Right renal pelvis (tissue), 4 donors: Measurements from ENCODE around the gene TTLL11. TPM values are rescaled to one million over a fixed set of nuclear protein-coding genes. Genes with fewer than 3 reads are reported as not detected.
"Not testable (repeated sequence)": the region's sequence is repeated elsewhere in the genome, so short reads cannot be mapped to it uniquely, and the experiment has no call there.

Source experiments
- DNase-seq, 4 donors: peaks; one replicate each; pipeline ENCODE4 v3.0.0-alpha.2; 2013; ENCODE audit warnings: low read depth in 4 of 4, low spot score in 3 of 4, missing footprints in 1 of 4
- polyA plus RNA-seq, 4 donors: library from polyadenylated mRNA; unstranded; fragments of 120-200 nt; gene quantifications; one replicate each; pipeline ENCODE4 v1.2.1, GENCODE V29; 2013; ENCODE audit not compliant: insufficient read length in 4 of 4

The TTLL11 gene
- polyA plus RNA-seq, 4 donors = 5.9 to 9.1 (median 8.6) TPM

DNA sequence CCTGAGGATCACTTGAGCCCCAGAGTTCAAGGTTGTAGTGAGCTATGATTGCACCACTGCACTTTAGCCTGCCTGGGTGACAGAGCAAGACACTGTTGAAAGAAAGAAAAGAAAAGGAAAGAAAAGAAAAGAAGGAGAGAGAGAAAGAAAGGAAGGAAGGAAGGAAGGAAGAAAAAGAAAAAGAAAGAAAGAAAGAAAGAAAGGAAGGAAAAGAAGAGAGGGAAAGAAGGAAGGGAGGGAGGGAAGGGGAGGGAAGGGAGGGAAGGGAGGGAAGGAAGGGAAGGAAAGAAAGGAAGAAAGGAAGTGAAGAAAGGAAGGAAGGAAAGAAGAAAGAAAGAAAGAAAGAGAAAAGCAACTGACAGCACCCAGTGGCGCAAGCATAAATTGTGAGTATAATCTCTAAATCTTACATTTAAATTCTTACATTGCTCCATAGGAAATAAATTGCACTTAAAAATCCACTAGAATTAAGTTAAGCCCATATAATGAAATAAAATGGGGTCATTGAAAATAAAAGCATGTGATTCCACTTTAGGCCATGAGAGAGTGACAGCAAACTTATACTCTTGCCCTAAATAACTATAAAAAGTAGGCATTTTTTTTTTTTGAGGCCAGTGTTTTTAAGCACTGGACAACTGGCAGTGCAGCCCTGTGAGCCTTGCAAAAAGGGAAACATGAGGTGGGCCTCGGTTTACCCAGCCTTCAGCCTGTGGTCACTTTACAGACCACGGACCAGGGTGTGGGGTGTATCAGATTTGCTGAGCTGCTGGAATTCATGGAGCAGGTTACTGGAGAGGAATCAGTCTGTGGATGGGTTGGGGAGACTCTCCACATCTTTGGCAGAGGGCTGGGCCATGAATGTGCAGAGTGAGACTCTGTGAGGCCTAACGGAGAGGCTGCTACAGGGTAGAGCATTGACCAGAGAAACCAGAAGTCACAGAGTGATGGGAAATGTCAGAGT lies 175.5 kb downstream of the TTLL11 start:
- DNase-seq = no peak

DNA sequence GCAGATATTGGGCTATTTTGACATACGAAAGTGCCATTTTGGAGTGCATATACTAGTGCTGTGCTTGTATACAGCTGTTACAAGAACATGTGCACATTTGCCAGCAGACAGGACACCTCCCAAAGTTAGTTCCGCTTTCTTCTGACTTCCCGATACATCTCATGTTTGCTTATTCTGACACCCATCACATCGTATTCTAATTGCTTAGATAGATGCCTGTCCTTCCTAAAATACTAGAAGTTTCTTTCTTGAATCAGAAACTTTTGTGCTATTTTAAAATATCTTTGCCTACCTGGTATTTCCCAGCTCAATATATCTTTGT lies 177.8 kb downstream of the TTLL11 start:
- DNase-seq = no peak

DNA sequence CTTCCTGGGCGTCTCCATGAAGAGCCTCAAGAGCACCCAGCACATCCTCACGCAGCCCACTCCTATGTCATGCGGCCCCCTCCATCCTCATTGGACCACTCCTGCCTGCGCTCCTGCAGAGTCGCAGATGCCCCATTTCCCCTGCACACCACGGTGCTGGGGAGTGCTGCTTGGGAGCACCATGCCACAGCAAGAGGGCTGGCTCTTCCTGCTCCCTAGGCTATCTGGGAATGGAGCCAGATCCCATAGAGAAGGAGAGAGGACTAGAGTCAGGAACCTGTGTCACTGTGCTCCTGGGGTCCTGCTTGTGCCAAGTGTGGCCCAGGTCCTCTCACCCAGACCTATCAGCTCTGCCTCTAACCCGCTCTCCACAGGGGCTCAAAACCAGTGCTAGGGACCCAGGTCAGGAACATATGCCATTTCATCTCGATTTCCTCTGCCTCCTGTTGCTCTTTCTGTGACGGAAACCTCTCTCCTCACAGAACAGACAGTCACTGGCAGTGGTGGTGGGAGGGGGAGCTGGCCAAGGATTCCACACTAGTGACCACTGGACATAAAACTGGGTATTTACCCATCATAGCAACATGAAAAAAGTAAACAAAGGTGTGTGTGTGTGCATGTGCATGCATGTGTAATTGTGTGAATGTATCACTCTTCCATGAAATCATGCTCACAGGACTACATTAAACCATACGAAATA lies 178.4 kb downstream of the TTLL11 start:
- DNase-seq = no peak

DNA sequence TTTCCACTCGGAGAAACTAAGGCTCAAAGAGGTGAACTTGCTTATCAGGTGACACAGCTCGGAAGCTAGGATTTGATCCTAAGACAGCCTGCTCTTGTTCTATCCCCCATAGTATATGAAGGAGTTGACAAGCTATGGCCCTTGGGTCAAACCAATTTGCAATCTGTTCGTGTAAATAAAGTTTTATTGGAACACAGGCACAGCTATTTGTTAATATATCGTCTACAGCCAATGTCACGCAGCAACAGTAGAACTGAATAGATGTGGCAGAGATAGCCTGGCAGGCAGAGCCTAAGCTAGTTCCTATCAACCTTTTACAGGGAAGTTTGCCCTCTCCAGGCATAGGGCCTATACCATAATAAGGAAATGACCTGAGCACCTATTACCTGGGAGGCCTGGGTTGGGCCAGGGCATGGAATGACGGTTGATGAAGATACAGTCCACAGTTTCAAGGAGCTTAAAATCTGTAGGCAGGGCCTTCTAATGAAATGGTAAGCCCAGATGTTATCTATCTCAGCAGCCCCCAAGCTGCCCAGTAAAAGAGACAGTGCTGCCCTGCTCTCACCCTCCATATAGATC lies 179.0 kb downstream of the TTLL11 start:
- DNase-seq = no peak

- no peak for DNase-seq
Observed at GRCh38 chr9:121912812-121913627, 180.1 kb downstream of the TTLL11 start.

- no peak for DNase-seq
Observed at GRCh38 chr9:121910491-121911040, 182.5 kb downstream of the TTLL11 start.

GRCh38 chr9:121909111-121909510 lies 184.0 kb downstream of the TTLL11 start:
- DNase-seq = no peak

GRCh38 chr9:121906074-121906870 lies 186.8 kb downstream of the TTLL11 start:
- DNase-seq = no peak

GRCh38 chr9:121902461-121903135 lies 190.5 kb downstream of the TTLL11 start:
- no peak for DNase-seq

- DNase-seq = no peak
Observed at GRCh38 chr9:121901616-121902015, 191.5 kb downstream of the TTLL11 start.

DNA sequence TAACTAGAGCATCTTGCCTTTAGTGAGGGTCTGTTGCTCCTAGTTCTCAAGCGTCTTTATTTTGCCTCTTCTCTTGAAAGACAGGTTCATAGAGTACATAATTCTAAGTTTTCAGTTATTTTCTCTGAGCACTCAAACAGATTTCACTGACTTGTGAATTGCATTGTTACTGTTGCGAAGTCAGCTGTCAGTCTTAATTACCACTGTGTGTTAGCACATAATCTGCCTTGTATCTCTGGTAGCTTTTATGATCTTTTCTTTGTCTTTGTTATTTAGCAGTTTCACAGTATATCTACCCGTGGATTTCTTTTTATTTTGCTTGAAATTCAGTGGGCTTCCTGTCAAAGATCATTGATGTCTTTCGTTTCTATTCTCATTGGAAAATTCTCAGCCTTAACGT lies 192.9 kb downstream of the TTLL11 start:
- DNase-seq = no peak

GRCh38 chr9:121898856-121899255 lies 194.3 kb downstream of the TTLL11 start:
- DNase-seq = no peak

GRCh38 chr9:121897140-121897539 lies 196.0 kb downstream of the TTLL11 start:
- no peak for DNase-seq

DNA sequence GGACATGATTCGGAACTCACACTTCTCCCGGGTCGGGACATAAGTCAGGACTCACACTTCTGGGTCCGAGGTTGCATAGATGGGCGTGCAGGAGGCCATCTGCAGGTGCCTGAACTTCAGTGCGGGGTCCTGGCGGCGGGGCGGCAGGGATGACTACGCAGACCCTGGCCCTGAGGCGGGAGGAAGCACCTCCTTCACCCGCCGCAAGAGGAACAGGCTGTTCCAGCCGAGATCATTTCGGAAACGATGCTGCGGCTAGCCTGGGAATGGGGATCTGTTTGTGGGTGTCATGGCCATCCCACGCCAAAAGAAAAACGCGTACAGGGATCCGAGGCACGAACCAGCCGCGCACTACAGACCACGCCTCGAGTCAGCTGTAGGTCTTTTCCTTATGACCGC lies 196.6 kb downstream of the TTLL11 start:
- DNase-seq = no peak

DNA sequence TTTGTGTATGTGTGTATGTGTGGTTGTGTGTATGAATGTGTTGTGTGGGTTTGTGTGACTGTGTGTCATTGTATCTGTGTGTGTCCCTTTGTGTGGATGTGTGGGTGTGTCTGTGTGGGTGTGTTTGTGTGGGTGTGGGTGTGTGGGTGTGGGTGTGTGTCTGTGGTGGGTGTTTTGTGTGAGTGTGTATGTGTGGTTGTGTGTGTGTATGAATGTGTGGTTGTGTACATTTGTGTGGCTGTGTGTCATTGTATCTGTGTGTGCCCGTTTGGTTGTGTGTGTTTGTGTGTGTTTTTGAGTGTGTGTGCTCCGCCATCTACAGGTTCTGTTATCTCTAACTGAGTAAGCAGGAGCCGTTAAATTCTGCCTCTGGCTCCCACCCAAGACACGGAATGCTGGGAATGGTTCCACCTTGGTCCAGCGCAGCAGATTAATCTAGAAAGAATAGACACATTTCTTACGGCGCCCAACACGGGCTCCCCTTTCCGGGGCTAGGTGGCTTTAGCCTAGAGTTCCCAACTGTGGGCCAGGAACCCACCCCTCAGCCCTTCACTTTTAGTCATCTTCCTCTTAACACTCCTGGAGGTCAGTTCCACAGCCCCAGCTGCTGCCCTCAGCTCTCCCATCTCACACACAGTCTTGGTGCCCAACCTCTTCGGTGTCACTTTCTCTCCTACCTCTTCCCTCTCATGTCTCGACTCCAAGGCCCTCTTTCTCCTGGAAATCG lies 197.1 kb downstream of the TTLL11 start:
- DNase-seq = no peak

DNA sequence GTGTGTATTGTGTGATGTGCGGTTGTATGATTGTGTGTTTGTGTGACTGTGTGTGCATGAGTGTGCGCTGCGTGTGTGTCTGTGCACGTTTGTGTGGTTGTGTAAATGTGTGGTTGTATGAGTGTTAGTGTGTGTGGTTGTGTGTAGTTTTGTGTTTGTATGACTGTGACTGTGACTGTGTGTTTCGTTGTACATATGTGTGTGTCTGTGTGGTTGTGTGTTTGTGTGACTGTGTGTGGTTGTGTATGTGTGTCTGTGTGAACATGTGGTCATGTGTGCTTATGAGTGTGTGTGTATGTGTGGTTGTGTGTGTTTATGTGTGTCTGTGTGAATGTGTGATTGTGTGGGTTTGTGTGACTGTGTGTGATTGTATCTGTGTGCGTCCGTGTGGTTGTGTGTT lies 197.8 kb downstream of the TTLL11 start:
- no peak for DNase-seq

DNA sequence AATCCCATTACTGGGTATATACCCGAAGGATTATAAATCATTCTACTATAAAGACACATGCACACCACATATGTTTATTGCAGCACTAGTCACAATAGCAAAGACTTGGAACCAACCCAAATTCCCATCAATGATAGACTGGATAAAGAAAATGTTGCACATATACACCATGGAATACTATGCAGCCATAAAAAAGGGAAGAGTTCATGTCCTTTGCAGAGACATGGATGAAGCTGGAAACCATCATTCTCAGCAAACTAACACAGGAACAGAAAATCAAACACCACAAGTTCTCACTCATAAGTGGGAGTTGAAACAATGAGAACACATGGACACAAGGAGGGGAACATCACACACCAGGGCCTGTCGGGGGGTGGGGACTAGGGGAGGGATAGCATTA lies 198.7 kb downstream of the TTLL11 start:
- DNase-seq = not testable (repeated sequence)

DNA sequence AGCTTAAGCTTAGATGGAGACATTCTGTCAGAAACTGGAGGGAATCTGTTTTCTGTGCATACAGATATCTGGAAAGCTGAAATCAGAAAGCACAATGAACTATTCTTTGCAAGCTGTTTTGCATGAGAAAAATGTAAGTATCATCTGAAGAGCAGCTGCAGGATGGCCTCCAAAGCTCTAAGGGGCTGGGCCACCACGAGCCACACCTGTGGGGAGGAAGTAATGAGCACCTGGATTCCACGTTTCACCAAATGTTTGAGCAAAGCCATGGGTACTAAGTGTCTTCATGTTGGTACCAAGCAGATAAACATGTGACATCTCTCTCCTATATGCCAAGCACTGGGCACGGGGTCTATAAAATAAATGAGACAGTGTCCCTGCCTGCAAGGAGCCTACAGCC lies 199.3 kb downstream of the TTLL11 start:
- DNase-seq = no peak
